HG03439 (cell line): ENCODE data around the gene KIF7.
"Not testable (repeated sequence)": the region's sequence is repeated elsewhere in the genome, so short reads cannot be mapped to it uniquely, and the experiment has no call there.

Experiments
- ATAC-seq: cut with Tn5 transposase; IDR thresholded peaks from one replicate; pipeline ENCODE4 v1.9.1; 2021; ENCODE audit warnings: mild to moderate bottlenecking, moderate library complexity; ENCODE audit not compliant: unreplicated experiment

The KIF7 gene

GRCh38 chr15:89654847-89655805 is at the start of gene KIF7:
TSS of gene KIF7 (minus strand) at chr15:89655467. CDS start at chr15:89652930, 2,537 bp downstream.
- no peak for ATAC-seq

DNA sequence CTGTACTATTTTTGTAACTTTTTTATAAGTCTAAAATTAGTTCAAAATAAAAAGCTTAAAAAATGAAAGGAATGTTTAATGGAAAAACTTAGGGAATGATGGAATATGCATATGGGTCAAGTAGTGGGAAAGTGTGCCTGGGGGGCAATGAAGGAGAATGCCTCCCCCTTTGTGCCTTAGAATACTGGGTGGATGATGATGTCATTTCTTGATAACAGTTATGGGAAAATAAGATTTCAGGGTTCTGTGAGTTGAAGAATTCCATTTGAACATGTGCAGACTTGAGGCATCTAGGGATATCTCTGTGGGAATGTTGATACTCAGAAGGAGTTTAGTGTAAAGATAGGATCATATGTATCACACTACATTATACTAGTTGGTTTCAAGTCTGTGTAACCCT is 49.1 kb upstream of the KIF7 start:
- no peak for ATAC-seq

GRCh38 chr15:89695198-89695597 is 39.9 kb upstream of the KIF7 start:
- ATAC-seq = no peak

- ATAC-seq = no peak
Observed at GRCh38 chr15:89693696-89694095, 38.4 kb upstream of the KIF7 start.

- ATAC-seq = no peak
Observed at GRCh38 chr15:89693091-89693490, 37.8 kb upstream of the KIF7 start.

DNA sequence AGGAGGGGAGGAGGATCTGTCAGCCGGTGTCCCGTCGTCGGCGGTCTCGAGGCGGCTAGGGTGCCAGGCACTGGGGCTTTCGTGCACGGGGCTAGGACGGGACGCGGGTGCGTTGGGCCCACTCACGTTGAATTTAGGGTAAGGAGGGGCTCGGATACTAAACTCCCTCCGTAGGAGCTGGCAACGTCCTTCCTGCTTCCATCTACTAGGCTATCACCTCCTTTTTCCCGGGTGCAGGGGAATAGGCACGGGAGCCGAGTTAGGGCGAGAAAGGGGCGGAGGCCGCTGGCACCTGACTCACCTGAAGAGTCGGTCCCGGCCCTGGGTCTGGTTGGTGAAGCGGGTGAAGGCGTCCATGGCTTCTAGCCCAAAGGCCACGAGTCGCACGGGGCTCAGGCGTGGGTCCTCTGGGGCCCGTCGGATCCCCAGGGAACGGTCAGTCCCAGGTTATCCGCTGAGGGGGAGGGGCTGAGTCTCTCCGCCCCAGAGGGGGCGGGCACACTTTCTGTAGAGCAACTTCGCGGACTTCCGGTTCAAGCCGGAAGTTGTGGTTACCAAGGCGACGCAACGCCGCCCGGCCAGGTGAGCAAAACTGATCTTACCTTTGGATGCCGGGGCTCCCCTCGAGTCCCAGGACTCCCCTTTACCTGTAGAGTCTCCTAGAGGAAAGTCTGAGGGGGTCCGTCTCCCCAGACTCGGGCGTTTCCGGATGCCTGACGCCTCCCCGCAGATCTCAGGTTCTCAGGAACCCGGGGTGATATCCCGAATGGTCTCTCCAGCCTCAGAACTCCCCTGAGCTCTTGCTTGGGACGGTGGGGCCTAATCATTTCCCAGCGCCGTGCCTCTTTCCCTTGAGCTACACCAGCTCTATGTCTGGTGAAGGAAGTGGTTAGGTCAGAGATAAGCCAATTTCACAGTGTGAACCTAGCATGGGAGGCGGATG is 35.3 kb upstream of the KIF7 start, which contains the start of the genes PEX11A and WDR93:
Gene PEX11A, minus strand, starts transcription at position 479 of the 943 bp plus-strand sequence. Its CDS starts 122 bp downstream, at position 357.
Gene WDR93, plus strand, starts transcription at position 536 of the 943 bp plus-strand sequence. CDS start 10,936 bp downstream, outside the sequence.
- peak; percentile 84 for ATAC-seq

GRCh38 chr15:89689930-89690275 is 34.6 kb upstream of the KIF7 start:
- not testable (repeated sequence) for ATAC-seq

GRCh38 chr15:89686522-89686921 is 31.3 kb upstream of the KIF7 start:
- no peak for ATAC-seq

GRCh38 chr15:89685995-89686394 is 30.7 kb upstream of the KIF7 start:
- ATAC-seq = no peak

GRCh38 chr15:89681146-89681545 is 25.9 kb upstream of the KIF7 start:
- no peak for ATAC-seq

GRCh38 chr15:89680282-89680873 is 25.1 kb upstream of the KIF7 start:
- no peak for ATAC-seq

- ATAC-seq = no peak
Observed at GRCh38 chr15:89679212-89679611, 23.9 kb upstream of the KIF7 start, which contains the start of gene PLIN1. TSS of gene PLIN1 (minus strand) at chr15:89679367. CDS start at chr15:89677489, 1,878 bp downstream.

GRCh38 chr15:89677381-89677780 is 22.1 kb upstream of the KIF7 start:
- no peak for ATAC-seq

DNA sequence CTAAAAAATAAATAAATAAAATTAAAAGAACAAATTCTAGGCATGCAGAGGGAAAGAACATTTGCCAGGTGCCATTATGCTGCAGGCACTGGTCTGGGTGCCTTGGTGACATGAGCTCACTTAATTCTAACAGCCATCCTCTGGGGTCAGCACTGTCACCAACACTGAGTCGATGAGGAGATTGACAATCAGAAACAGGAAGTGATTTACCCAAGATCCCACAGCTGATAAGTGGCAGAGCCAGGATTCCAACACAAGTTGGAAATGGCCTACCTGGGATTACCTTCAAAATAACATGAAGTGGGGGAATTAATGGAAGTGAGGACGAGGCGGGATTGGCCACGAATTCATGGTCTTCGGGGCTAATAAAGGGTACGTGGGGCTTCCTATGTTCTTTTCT is 20.3 kb upstream of the KIF7 start:
- ATAC-seq = no peak

DNA sequence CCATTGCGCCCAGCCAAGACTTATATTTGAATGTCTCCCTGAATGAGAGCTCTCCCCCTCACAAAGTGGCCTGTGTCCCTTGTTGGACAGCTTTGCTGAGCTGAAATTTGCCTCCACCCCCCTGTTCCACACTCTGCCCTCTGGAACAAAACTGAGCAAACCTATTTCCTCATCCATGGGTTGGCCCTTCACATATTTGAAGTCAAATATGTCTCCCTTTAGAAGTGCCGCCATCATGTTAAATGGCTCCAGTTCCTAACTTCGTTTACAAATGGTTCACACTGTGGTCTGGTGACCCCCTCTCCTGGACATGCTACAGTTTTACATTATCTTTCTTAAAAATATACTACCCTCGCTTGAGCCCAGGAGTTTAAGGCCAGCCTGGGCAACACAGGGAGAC is 19.3 kb upstream of the KIF7 start:
- ATAC-seq = no peak

DNA sequence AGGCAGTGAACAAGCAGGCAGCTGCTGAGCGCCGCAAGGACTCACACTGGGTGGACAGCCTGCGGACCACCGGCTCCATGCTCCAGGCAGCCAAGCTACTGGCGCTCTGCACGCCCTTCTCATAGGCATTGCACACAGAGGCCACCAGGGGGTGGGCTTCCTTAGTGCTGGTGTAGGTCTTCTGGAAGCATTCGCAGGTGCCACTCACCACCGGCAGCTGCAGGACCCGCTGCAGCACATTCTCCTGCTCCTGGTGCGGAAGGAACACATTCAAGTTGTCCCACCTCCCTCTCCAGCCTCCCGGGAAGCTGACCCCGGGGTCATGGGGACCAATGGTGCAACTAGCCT is 17.9 kb upstream of the KIF7 start:
- ATAC-seq = no peak

GRCh38 chr15:89672221-89673164 is 17.2 kb upstream of the KIF7 start:
- no peak for ATAC-seq

GRCh38 chr15:89671687-89672086 is 16.4 kb upstream of the KIF7 start:
- no peak for ATAC-seq

DNA sequence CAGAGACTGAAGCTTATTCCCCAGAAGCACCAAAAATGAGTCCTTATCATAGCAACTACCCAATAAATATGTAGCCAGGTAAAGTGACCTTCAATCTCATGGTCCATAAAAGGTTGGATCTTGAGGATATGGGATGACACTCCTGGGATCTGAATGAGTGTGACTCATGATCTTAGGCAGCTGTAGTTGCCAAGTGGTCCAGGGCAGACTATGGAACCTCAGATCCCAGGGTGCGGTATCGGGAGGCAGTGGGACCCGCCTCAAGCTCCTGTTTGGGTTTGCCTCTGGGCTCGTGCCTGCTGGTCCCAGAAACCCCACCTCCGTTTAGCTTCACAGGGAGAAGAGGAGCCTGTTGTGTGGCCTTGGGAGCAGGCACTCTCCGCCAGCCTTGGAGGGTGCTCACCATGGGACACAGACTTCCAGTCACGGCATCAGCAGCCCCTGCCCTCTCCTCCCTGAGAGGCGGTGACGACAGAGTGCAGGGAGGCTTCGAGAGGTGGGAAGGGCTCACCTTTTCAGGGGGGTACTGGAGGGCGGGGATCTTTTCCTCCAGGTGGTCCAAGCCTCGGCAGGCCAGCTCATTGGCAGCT is 15.8 kb upstream of the KIF7 start:
- no peak for ATAC-seq
